ENCODE data around the gene CPVL.

Gene CPVL

GRCh38 chr7:29005829-29006228 is 140.5 kb downstream of the CPVL start:
- Histone ChIP-seq H3K36me3 (ENCODE audit: control insufficient read depth, insufficient read depth, low read length) (no peaks in the 10 kb centered on the region), H3K4me1 (ENCODE audit: control insufficient read depth, insufficient read depth, low read length, poor library complexity, severe bottlenecking) (no peaks in the 10 kb centered on the region), H3K4me3 (ENCODE audit: extremely low read depth, insufficient read depth, low read length, poor library complexity, severe bottlenecking) (no peak overlapping the region), H3K9me3 (ENCODE audit: control insufficient read depth, low read length) (peaks cover 15% of the 10 kb centered on the region), H3K27ac (ENCODE audit: low read depth, low read length, severe bottlenecking) (no peak overlapping the region)
- 93 to 100% methylated on average over 2 of the region's 3 CpGs for WGBS, 2 experiments (ENCODE audit: insufficient coverage in 2 of 2)

DNA sequence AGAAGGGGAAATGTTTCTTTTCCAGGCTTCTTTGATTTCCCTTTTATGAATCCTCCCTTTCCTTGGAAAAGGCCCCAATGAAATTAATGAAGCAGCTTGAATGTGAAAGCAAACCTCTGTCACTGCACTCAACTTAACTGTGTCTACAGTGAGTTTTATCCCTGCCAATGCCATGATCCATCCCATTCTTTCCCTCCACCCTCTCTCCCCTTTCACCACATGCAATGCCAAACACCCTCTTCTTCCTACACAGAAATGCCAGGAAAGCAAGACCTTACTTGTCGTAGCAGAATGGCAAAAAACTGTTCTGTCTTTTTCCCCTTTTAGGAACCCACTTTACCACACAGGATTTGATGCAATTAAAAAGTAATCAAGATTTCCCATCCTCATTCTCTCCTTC is 140.9 kb downstream of the CPVL start:
- Histone ChIP-seq H3K4me1 (ENCODE audit: control insufficient read depth, insufficient read depth, low read length, poor library complexity, severe bottlenecking) (no peaks in the 10 kb centered on the region), H3K27ac (ENCODE audit: low read depth, low read length, severe bottlenecking) (no peak overlapping the region), H3K36me3 (ENCODE audit: control insufficient read depth, insufficient read depth, low read length) (no peaks in the 10 kb centered on the region), H3K9me3 (ENCODE audit: control insufficient read depth, low read length) (peaks cover 15% of the 10 kb centered on the region), H3K4me3 (ENCODE audit: extremely low read depth, insufficient read depth, low read length, poor library complexity, severe bottlenecking) (no peak overlapping the region)
- WGBS, 2 experiments (ENCODE audit: insufficient coverage in 2 of 2): 90 to 100% methylated on average over 1 of the region's 1 CpG

- Histone ChIP-seq H3K36me3 (ENCODE audit: control insufficient read depth, insufficient read depth, low read length) (no peaks in the 10 kb centered on the region), H3K27ac (ENCODE audit: low read depth, low read length, severe bottlenecking) (no peak overlapping the region), H3K4me1 (ENCODE audit: control insufficient read depth, insufficient read depth, low read length, poor library complexity, severe bottlenecking) (no peaks in the 10 kb centered on the region), H3K4me3 (ENCODE audit: extremely low read depth, insufficient read depth, low read length, poor library complexity, severe bottlenecking) (no peak overlapping the region), H3K9me3 (ENCODE audit: control insufficient read depth, low read length) (peaks cover 15% of the 10 kb centered on the region)
- 93 to 96% methylated on average over 2 to 4 of the region's 5 CpGs for WGBS, 2 experiments (ENCODE audit: insufficient coverage in 2 of 2)
These were observed 142.6 kb downstream of the CPVL start for GRCh38 chr7:29003703-29004102.

DNA sequence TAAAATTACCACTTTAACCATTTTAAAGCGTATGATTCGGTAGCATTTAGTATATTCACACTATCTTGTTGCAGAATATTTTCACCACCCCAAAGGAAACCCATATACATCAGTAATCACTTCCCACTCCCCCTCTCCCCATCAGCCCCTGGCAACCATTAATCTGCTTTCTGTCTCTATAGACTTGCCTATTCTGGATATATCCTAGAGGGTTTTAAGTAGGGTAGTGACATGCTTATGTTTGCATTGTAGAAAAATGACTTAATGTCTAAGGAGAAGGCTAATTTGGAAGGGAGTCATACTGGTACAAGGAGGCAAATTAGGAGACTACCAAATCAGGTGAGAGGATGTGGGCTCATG is 145.6 kb downstream of the CPVL start:
- Histone ChIP-seq H3K36me3 (ENCODE audit: control insufficient read depth, insufficient read depth, low read length) (no peaks in the 10 kb centered on the region), H3K27ac (ENCODE audit: low read depth, low read length, severe bottlenecking) (no peak overlapping the region), H3K9me3 (ENCODE audit: control insufficient read depth, low read length) (peaks cover 6% of the 10 kb centered on the region), H3K4me1 (ENCODE audit: control insufficient read depth, insufficient read depth, low read length, poor library complexity, severe bottlenecking) (no peaks in the 10 kb centered on the region), H3K4me3 (ENCODE audit: extremely low read depth, insufficient read depth, low read length, poor library complexity, severe bottlenecking) (no peak overlapping the region)
- WGBS, 2 experiments (ENCODE audit: insufficient coverage in 2 of 2): 96 to 100% methylated on average over 2 of the region's 2 CpGs

- Histone ChIP-seq H3K4me1 (ENCODE audit: control insufficient read depth, insufficient read depth, low read length, poor library complexity, severe bottlenecking) (no peaks in the 10 kb centered on the region), H3K4me3 (ENCODE audit: extremely low read depth, insufficient read depth, low read length, poor library complexity, severe bottlenecking) (no peak overlapping the region), H3K9me3 (ENCODE audit: control insufficient read depth, low read length) (peaks cover 6% of the 10 kb centered on the region), H3K36me3 (ENCODE audit: control insufficient read depth, insufficient read depth, low read length) (no peaks in the 10 kb centered on the region), H3K27ac (ENCODE audit: low read depth, low read length, severe bottlenecking) (no peak overlapping the region)
- WGBS, 2 experiments (ENCODE audit: insufficient coverage in 2 of 2): 87 to 96% methylated on average over 11 of the region's 12 CpGs
These were observed 146.2 kb downstream of the CPVL start for GRCh38 chr7:28999895-29000716.

- no peaks in the 10 kb centered on the region for H3K36me3 ChIP-seq (ENCODE audit: control insufficient read depth, insufficient read depth, low read length)
- WGBS, 2 experiments (ENCODE audit: insufficient coverage in 2 of 2): 95 to 100% methylated on average over 2 to 4 of the region's 5 CpGs
- H3K4me1 ChIP-seq (ENCODE audit: control insufficient read depth, insufficient read depth, low read length, poor library complexity, severe bottlenecking): no peaks in the 10 kb centered on the region
These were observed 146.9 kb downstream of the CPVL start for GRCh38 chr7:28999427-28999826.

DNA sequence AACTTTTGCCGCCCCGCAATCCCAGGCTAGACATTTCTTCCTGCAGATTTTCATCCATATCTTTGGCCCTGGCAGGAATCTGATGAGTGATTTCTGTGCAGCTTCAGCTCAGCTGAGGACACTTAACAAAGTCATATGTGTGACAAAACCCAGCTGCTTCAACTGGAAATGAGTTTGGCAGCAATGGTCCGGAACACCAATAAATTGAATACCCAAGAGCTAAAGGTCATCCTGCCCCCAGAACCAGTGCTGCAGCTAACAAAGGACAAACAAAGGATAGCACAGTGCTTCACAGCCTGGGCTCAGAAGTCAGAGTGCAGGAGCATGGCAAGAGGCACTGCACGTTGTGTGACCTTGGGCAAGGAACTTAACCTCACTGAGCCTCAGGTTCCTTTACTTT is 148.2 kb downstream of the CPVL start:
- WGBS, 2 experiments (ENCODE audit: insufficient coverage in 2 of 2): 72 to 76% methylated on average over 3 to 4 of the region's 4 CpGs
- Histone ChIP-seq H3K27ac (ENCODE audit: low read depth, low read length, severe bottlenecking) (peak overlapping the region; percentile 60), H3K9me3 (ENCODE audit: control insufficient read depth, low read length) (no peaks in the 10 kb centered on the region), H3K4me3 (ENCODE audit: extremely low read depth, insufficient read depth, low read length, poor library complexity, severe bottlenecking) (no peak overlapping the region), H3K36me3 (ENCODE audit: control insufficient read depth, insufficient read depth, low read length) (no peaks in the 10 kb centered on the region), H3K4me1 (ENCODE audit: control insufficient read depth, insufficient read depth, low read length, poor library complexity, severe bottlenecking) (no peaks in the 10 kb centered on the region)

More at GRCh38 chr7:28999427-28999826, 146.9 kb downstream of the CPVL start:
- Histone ChIP-seq H3K27ac (ENCODE audit: low read depth, low read length, severe bottlenecking) (no peak overlapping the region), H3K4me3 (ENCODE audit: extremely low read depth, insufficient read depth, low read length, poor library complexity, severe bottlenecking) (no peak overlapping the region), H3K9me3 (ENCODE audit: control insufficient read depth, low read length) (peaks cover 6% of the 10 kb centered on the region)

- Histone ChIP-seq H3K36me3 (ENCODE audit: control insufficient read depth, insufficient read depth, low read length) (no peaks in the 10 kb centered on the region), H3K4me1 (ENCODE audit: control insufficient read depth, insufficient read depth, low read length, poor library complexity, severe bottlenecking) (no peaks in the 10 kb centered on the region), H3K4me3 (ENCODE audit: extremely low read depth, insufficient read depth, low read length, poor library complexity, severe bottlenecking) (no peak overlapping the region), H3K9me3 (ENCODE audit: control insufficient read depth, low read length) (no peaks in the 10 kb centered on the region), H3K27ac (ENCODE audit: low read depth, low read length, severe bottlenecking) (no peak overlapping the region)
- WGBS, 2 experiments (ENCODE audit: insufficient coverage in 2 of 2): 83 to 92% methylated on average over 5 to 6 of the region's 6 CpGs
These were observed 149.5 kb downstream of the CPVL start for GRCh38 chr7:28996836-28997235.

DNA sequence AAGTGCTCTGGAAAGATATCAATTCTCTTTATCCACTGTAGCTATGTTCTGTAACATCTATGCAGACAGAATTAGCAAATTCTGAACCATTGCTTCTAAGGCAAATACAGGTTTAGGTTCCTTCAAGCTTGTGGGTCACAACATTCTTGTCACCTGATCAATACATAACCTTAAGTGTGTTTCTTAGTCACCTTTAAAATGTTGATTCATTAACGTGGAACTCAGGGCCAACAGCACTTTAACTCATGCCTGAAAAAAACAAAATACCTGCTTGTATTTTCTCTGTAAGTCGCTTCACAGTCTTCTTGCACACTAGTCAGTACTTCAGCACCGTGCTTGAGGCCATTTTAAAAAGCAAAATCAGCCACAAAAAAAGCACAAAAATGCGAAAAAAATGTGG is 153.0 kb downstream of the CPVL start:
- no peak overlapping the region for H3K4me3 ChIP-seq (ENCODE audit: extremely low read depth, insufficient read depth, low read length, poor library complexity, severe bottlenecking)
- peaks cover 15% of the 10 kb centered on the region for H3K4me1 ChIP-seq (ENCODE audit: control insufficient read depth, insufficient read depth, low read length, poor library complexity, severe bottlenecking)
- WGBS, 2 experiments (ENCODE audit: insufficient coverage in 2 of 2): 93 to 94% methylated on average over 4 of the region's 4 CpGs
- no peak overlapping the region for H3K27ac ChIP-seq (ENCODE audit: low read depth, low read length, severe bottlenecking)
- no peaks in the 10 kb centered on the region for H3K36me3 ChIP-seq (ENCODE audit: control insufficient read depth, insufficient read depth, low read length)
- H3K9me3 ChIP-seq (ENCODE audit: control insufficient read depth, low read length): peaks cover 6% of the 10 kb centered on the region

DNA sequence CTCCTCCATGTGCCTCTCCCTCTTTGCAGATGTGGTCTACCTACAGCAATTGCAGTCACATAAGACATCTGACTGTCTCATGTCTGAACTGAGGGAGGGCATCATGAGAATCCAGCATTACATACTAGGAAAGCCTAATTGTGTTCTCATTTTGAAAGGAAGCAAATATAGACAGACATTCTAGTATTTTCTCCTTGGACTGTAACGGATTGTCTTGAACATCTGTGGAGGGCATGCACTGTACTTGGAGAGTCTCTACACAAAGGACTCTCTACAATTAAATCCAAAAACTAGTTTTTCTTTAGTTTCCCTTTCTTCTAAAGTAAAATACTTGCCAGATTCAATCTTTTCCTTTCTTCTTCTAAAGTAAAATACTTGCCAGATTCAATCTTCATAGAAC is 153.5 kb downstream of the CPVL start:
- Histone ChIP-seq H3K36me3 (ENCODE audit: control insufficient read depth, insufficient read depth, low read length) (no peaks in the 10 kb centered on the region), H3K4me3 (ENCODE audit: extremely low read depth, insufficient read depth, low read length, poor library complexity, severe bottlenecking) (no peak overlapping the region), H3K4me1 (ENCODE audit: control insufficient read depth, insufficient read depth, low read length, poor library complexity, severe bottlenecking) (peaks cover 19% of the 10 kb centered on the region), H3K27ac (ENCODE audit: low read depth, low read length, severe bottlenecking) (no peak overlapping the region), H3K9me3 (ENCODE audit: control insufficient read depth, low read length) (peaks cover 9% of the 10 kb centered on the region)
- 100% methylated on average over 1 of the region's 1 CpG; no CpG with 5 or more reads in 1 of the 2 experiments for WGBS, 2 experiments (ENCODE audit: insufficient coverage in 2 of 2)

DNA sequence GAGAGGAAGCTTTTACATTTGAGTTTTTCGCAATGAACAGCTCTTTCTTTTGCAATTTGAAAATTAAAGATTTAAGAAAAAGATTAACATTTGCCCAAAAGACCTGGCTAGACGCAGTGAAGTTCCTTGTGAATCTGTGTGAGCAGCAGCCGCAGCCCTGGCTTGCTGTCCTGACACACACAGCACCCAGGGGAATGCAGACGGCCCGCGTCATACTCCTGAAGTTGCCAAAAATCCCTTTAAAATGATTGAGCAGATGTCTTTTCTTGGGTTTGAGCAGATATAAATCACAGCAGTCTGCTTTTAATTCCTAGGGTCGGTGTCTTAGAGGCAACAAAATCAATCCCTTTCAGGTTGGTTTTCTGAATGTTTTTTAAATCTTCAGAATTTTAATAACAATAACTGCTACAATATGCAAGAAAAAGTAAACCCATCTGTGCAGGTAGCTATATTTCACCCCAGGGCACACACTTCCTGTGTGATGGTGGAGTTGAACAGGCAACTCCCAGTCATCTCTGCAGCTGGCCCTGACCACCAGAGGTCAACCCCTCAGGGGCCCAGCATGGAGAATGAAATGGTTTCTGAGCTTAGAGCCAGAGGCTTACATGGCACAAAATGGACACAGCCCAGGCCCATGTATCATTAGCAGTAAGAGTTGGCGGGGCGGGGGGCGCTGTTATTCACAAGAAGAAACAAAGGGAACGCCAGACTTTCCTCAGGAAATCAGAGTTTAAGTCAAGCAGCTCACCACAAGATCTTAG is 156.0 kb downstream of the CPVL start:
- no peak overlapping the region for H3K4me3 ChIP-seq (ENCODE audit: extremely low read depth, insufficient read depth, low read length, poor library complexity, severe bottlenecking)
- H3K4me1 ChIP-seq (ENCODE audit: control insufficient read depth, insufficient read depth, low read length, poor library complexity, severe bottlenecking): peaks cover 32% of the 10 kb centered on the region
- peaks cover 12% of the 10 kb centered on the region for H3K9me3 ChIP-seq (ENCODE audit: control insufficient read depth, low read length)
- no peak overlapping the region for H3K27ac ChIP-seq (ENCODE audit: low read depth, low read length, severe bottlenecking)
- 93 to 100% methylated on average over 4 to 7 of the region's 11 CpGs for WGBS, 2 experiments (ENCODE audit: insufficient coverage in 2 of 2)
- H3K36me3 ChIP-seq (ENCODE audit: control insufficient read depth, insufficient read depth, low read length): no peaks in the 10 kb centered on the region

All from mesodermal cell (in vitro differentiated cells).